Measurements from ENCODE around the gene ATCAY.

Gene ATCAY

DNA sequence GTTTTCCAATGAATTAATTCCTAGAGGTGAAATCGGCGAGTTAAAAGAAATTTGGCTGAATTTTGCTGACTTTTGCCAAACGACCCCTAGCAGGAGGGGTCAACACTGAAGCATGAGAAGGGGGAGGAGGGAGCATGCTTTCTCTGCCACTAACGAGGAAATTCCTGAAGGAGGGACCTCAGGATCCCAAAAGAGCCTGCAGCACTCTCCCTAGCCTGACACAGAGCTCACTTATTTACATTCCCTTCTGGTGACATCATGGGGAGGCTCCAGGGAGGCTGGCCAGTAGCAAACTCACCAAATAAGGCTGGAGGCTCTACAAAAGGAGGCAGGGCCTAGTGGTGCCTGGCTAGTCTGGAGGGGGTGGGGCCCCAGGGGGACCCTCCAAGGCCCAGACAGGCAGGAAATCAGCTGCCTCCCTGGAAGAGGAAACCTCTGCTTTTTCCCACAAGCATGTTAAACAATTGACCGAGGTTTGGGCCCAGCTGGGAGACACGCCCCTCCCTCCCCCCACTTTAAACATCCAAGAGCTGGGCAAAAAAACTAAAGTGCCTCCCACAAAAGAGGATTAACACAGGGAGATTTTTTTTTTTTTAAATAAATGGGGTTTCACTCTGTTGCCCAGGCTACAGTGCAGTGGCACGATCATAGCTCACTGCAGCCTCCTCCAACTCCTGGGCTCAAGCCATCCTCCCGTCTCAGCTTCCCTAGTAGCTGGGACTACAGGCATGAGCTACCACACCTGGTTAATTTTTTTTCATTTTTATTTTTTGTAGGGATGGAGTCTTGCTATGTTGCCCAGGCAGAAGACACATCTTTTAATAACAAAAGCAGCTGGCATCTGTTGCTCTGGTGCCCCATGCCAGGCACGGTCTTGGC lies 88.3 kb downstream of the ATCAY start:
- H2AFZ ChIP-seq, result no peak overlapping the region
- H3K4me2 ChIP-seq (ENCODE audit: low read length), result peak overlapping the region; percentile 37
- peaks cover 16% of the 10 kb centered on the region for H3K4me1 ChIP-seq
- H3K79me2 ChIP-seq, result peaks cover 26% of the 10 kb centered on the region
- H3K27ac ChIP-seq, result peak overlapping the region; percentile 86
- no peak overlapping the region for H3K4me3 ChIP-seq (ENCODE audit: low read depth, low read length)
- no peaks in the 10 kb centered on the region for H3K9me3 ChIP-seq (ENCODE audit: control insufficient read depth, low read length)
- no peaks in the 10 kb centered on the region for H3K27me3 ChIP-seq (ENCODE audit: control insufficient read depth, insufficient read depth, low read length)
- H3K9ac ChIP-seq, result no peak overlapping the region
- TF ChIP-seq, protein P1, sequence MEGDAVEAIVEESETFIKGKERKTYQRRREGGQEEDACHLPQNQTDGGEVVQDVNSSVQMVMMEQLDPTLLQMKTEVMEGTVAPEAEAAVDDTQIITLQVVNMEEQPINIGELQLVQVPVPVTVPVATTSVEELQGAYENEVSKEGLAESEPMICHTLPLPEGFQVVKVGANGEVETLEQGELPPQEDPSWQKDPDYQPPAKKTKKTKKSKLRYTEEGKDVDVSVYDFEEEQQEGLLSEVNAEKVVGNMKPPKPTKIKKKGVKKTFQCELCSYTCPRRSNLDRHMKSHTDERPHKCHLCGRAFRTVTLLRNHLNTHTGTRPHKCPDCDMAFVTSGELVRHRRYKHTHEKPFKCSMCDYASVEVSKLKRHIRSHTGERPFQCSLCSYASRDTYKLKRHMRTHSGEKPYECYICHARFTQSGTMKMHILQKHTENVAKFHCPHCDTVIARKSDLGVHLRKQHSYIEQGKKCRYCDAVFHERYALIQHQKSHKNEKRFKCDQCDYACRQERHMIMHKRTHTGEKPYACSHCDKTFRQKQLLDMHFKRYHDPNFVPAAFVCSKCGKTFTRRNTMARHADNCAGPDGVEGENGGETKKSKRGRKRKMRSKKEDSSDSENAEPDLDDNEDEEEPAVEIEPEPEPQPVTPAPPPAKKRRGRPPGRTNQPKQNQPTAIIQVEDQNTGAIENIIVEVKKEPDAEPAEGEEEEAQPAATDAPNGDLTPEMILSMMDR (IDR thresholded peaks at IDR 0.05), result no peak
- H3K36me3 ChIP-seq (ENCODE audit: control insufficient read depth, insufficient read depth, low read length), result no peaks in the 10 kb centered on the region

DNA sequence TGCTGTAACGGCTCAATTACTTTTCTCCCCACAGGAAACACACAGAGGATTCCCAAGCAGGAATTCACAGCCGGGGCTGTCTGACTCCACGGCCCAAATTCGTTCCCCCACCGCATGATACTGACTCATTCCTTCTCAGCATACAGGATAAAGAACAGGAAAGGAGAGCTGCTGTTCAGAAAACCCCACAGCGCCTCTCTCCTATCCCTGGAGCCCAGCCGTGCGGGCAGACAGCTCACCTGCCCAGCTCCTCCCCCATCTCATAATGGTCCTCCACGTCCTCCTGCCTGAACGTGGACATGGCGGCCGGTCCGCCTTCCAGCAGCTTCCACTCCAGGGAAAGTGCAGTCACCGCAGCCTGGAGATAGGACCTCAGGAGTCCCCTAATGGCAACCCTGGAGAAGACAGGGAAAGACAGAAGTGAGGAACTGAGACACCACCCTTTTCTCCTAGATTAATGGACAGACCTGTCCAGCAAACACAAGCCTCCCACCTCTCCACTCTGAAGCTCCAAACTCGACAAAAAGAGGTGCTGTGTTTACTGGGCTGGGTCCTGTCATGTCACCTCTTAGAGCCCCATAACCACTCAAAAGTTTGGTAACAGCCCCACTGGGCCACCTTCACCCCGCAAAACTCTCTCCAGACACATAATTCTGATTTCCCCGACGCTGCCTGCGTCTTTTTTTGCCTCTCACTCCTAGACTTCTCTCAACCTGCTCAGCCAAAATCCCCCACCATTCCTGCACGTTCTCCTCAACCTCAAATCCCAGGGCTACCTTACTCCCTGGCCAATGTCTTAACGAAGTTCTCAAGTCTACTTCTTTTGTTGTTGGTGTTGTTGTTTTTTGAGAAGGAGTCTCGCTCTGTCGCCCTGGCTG lies 89.2 kb downstream of the ATCAY start:
- Histone ChIP-seq H3K27ac (peak overlapping the region; percentile 86), H2AFZ (no peak overlapping the region), H3K4me3 (ENCODE audit: low read depth, low read length) (peak overlapping the region; percentile 97), H3K4me2 (ENCODE audit: low read length) (peak overlapping the region; percentile 90), H3K79me2 (peaks cover 26% of the 10 kb centered on the region), H3K4me1 (peaks cover 16% of the 10 kb centered on the region), H3K36me3 (ENCODE audit: control insufficient read depth, insufficient read depth, low read length) (no peaks in the 10 kb centered on the region), H3K9ac (no peak overlapping the region), H3K9me3 (ENCODE audit: control insufficient read depth, low read length) (no peaks in the 10 kb centered on the region), H3K27me3 (ENCODE audit: control insufficient read depth, insufficient read depth, low read length) (no peaks in the 10 kb centered on the region)
- TF ChIP-seq, protein P1 (IDR thresholded peaks at IDR 0.05), result no peak

DNA sequence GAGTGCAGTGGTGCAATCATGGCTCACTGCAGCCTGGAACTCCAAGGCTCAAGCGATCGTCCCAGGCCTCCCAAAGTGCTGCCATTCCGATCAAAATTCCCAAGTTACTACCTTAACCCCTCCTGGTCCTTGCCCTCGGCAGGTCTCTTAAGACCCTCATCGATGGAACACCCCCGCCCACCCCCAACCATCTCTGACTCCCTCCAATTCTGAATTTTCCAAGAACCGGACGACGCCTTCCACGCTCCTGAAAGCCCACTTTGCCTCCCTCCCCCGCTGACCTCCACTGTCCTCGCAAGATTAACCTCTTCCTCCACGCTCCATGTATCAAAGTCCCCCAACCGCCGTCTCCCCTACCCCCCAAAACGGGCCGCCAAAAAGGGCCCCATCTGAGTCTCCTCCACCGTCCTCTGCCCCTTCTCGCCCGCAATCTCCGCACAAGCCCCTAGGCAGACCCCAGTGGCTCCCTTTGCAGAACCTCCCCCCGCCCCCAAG lies 89.9 kb downstream of the ATCAY start:
- Histone ChIP-seq H3K27ac (peak overlapping the region; percentile 86), H3K9ac (peak overlapping the region; percentile 99), H3K36me3 (ENCODE audit: control insufficient read depth, insufficient read depth, low read length) (no peaks in the 10 kb centered on the region), H2AFZ (peak overlapping the region; percentile 83), H3K4me1 (peaks cover 16% of the 10 kb centered on the region), H3K4me3 (ENCODE audit: low read depth, low read length) (peak overlapping the region; percentile 97), H3K79me2 (peaks cover 26% of the 10 kb centered on the region), H3K9me3 (ENCODE audit: control insufficient read depth, low read length) (no peaks in the 10 kb centered on the region), H3K4me2 (ENCODE audit: low read length) (peak overlapping the region; percentile 90), H3K27me3 (ENCODE audit: control insufficient read depth, insufficient read depth, low read length) (no peaks in the 10 kb centered on the region)
- TF ChIP-seq, protein P1 (IDR thresholded peaks at IDR 0.05), result no peak

DNA sequence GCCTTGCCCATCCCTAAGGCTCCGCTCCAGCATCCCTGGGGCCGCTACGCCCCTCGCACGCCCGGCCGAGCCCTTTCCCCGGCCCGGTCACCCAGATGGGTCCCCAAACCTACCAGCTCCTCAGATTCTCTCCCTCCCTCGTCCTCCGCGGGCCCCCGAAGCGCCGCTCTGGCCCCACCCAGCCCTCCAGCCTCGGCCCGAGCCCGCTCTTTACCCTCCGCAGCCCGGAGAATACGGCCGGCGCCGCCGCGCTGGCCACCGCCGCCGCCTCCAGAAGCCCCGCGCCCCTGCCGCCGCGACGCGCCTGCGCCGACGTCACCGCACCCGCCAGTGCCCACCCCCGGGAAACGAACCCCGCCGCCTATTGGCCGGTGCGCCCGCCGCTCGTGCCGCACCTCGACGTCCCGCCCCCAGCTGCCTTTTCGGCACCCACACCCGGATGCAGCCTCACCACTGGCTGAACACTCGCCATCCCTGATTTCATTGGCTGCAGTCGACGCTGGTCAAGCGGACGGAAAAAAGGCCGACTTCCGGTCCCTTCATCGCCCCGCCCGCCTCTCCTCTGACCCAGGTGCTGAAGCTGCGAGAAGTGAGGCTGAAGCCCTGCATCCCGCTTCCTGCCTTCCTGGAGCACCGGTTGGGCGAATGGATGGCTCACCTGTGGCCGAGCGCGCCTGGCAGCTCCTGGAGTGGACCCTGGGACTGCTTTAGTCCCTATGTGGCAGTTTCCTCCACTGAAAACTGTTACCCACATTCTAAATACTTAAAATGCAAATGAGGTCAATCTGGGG lies 90.5 kb downstream of the ATCAY start, which contains the start of gene DAPK3:
Gene DAPK3 (minus strand): TSS at position 292 of the 791 bp plus-strand sequence. CDS start 1,364 bp downstream, outside the sequence.
- no peaks in the 10 kb centered on the region for H3K36me3 ChIP-seq (ENCODE audit: control insufficient read depth, insufficient read depth, low read length)
- TF ChIP-seq, protein P1 (IDR thresholded peaks at IDR 0.05), result no peak
- peak within 1 kb of the TSS; percentile 86 for H3K27ac ChIP-seq
- peak within 1 kb of the TSS; percentile 87 for H2AFZ ChIP-seq
- H3K9me3 ChIP-seq (ENCODE audit: control insufficient read depth, low read length), result no peaks in the 10 kb centered on the region
- peaks cover 20% of the 10 kb centered on the region for H3K79me2 ChIP-seq
- no peaks in the 10 kb centered on the region for H3K27me3 ChIP-seq (ENCODE audit: control insufficient read depth, insufficient read depth, low read length)
- H3K4me3 ChIP-seq (ENCODE audit: low read depth, low read length), result peak within 1 kb of the TSS; percentile 97
- peak within 1 kb of the TSS; percentile 99 for H3K9ac ChIP-seq
- peaks cover 16% of the 10 kb centered on the region for H3K4me1 ChIP-seq
- peak within 1 kb of the TSS; percentile 90 for H3K4me2 ChIP-seq (ENCODE audit: low read length)

Measured in parathyroid adenoma (tissue), 2 donors.